A549 (cell line): Measurements from ENCODE around the gene SLC2A6. TPM values are rescaled to one million over a fixed set of nuclear protein-coding genes. Genes with fewer than 3 reads are reported as not detected.

Experiments used
- ATAC-seq, 2 experiments: fragments of 200-7000 bp in 1 of 2; fragments of >200 bp in 1 of 2; cut with Nextera tagmentation in 1 of 2; cut with Tn5 transposase in 1 of 2; 3 replicates each; pipeline versions ENCODE4 v1.8.0 to v1.9.1; 2018 to 2020; ENCODE audit warnings: mild to moderate bottlenecking in 1 of 2, moderate library complexity in 1 of 2
- CTCF ChIA-PET: fragments of 300-600 bp; sonication (Branson Sonifier 250); formaldehyde crosslinking; extraction: SDS; loops from one replicate; lab custom pipeline; 2021; ENCODE audit warnings: antibody characterized with exemption, inconsistent platforms; lab: Yijun Ruan, JAX
- POLR2A ChIA-PET: fragments of 350-600 bp; formaldehyde crosslinking; extraction: SDS; loops from one replicate; lab custom pipeline; 2021; ENCODE audit warnings: antibody characterized with exemption, inconsistent platforms; lab: Yijun Ruan, JAX
- DNase-seq, 2 experiments: peaks; one replicate each; pipeline versions ENCODE4 v3.0.0 to v3.0.0-alpha.2; 2011 to 2016; ENCODE audit warnings: low read depth in 1 of 2, low spot score in 1 of 2
- FAIRE-seq: peaks from 2 replicates; lab custom pipeline; 2011; peaks lifted over from hg19 to GRCh38; lab: Jason Lieb, UNC
- H3K27ac ChIP-seq, 2 experiments: fragments of >200 bp; sonication (Bioruptor Twin); formaldehyde crosslinking; 3 replicates each; pipeline ENCODE4 v1.5.1; 2016 to 2017
- H3K4me1 ChIP-seq: fragments of >200 bp; sonication (Bioruptor Twin); formaldehyde crosslinking; 3 replicates; pipeline ENCODE4 v1.6.1; 2016
- H3K4me2 ChIP-seq: fragments of >200 bp; sonication (Bioruptor Twin); formaldehyde crosslinking; 3 replicates; pipeline ENCODE4 v1.6.1; 2016
- H3K4me3 ChIP-seq: fragments of >200 bp; sonication (Bioruptor Twin); formaldehyde crosslinking; 3 replicates; pipeline ENCODE4 v1.5.1; 2016
- H3K9me3 ChIP-seq: fragments of >200 bp; sonication (Bioruptor Twin); formaldehyde crosslinking; 3 replicates; pipeline ENCODE4 v1.6.1; 2016
- CHD2 ChIP-seq: fragments of 150-350 bp; IDR thresholded peaks from 2 replicates; pipeline ENCODE4 v1.6.1; 2014; ENCODE audit warnings: low read length; ENCODE audit not compliant: partially characterized antibody
- ESRRA ChIP-seq: fragments of 150-350 bp; IDR thresholded peaks from 2 replicates; pipeline ENCODE4 v1.6.1; 2014; ENCODE audit warnings: mild to moderate bottlenecking, low read length, borderline replicate concordance
- FOSL2 ChIP-seq, 2 experiments: fragments of 450-650 bp in 1 of 2; fragments of >200 bp in 1 of 2; sonication (Bioruptor Twin) in 1 of 2; formaldehyde crosslinking; IDR thresholded peaks; 2 replicates each; pipeline versions ENCODE4 v1.5.0 to v1.6.1; 2016 to 2020; ENCODE audit warnings: mild to moderate bottlenecking in 1 of 2, moderate library complexity in 1 of 2
- HOXA7 ChIP-seq: fragments of 250-450 bp; sonication (Bioruptor Pico); IDR thresholded peaks from 2 replicates; pipeline ENCODE4 v1.5.0; 2020; ENCODE audit warnings: mild to moderate bottlenecking, moderate library complexity
- KDM1A ChIP-seq: fragments of 200-600 bp; sonication (generic); IDR thresholded peaks from 2 replicates; pipeline ENCODE4 v1.6.1; 2016; ENCODE audit warnings: low read depth, mild to moderate bottlenecking
- NFE2L2 ChIP-seq: fragments of 150-350 bp; conservative IDR thresholded peaks from 2 replicates; pipeline ENCODE4 v1.6.1; 2014; ENCODE audit warnings: low read length
- PHF8 ChIP-seq: fragments of 200-600 bp; sonication (generic); IDR thresholded peaks from 2 replicates; pipeline ENCODE4 v1.6.1; 2016; ENCODE audit warnings: low read depth, mild to moderate bottlenecking, antibody characterized with exemption, moderate library complexity, borderline replicate concordance
- POLR2A ChIP-seq: IDR thresholded peaks from 2 replicates; pipeline ENCODE4 v1.6.1; 2012; ENCODE audit warnings: mild to moderate bottlenecking, low read length
- POLR2AphosphoS2 ChIP-seq: conservative IDR thresholded peaks from 2 replicates; pipeline ENCODE4 v1.6.1; 2012; ENCODE audit warnings: low read length, improper control_type of control experiment, inconsistent platforms
- RARB ChIP-seq: fragments of 250-450 bp; sonication (Bioruptor Pico); IDR thresholded peaks from 2 replicates; pipeline ENCODE4 v1.8.0; 2021; ENCODE audit warnings: mild to moderate bottlenecking, moderate library complexity
- RCOR1 ChIP-seq: fragments of 150-350 bp; IDR thresholded peaks from 2 replicates; pipeline ENCODE4 v1.6.1; 2014; ENCODE audit warnings: antibody characterized with exemption, low read length, low read depth
- REST ChIP-seq: fragments of 200-600 bp; sonication (generic); IDR thresholded peaks from 2 replicates; pipeline ENCODE4 v1.6.1; 2016; ENCODE audit warnings: antibody characterized with exemption, mild to moderate bottlenecking, moderate library complexity
- RFX5 ChIP-seq: fragments of 450-650 bp; IDR thresholded peaks from 2 replicates; pipeline ENCODE4 v1.7.1; 2014; ENCODE audit warnings: antibody characterized with exemption, mild to moderate bottlenecking, moderate library complexity
- SREBF2 ChIP-seq: fragments of 450-650 bp; IDR thresholded peaks from 2 replicates; pipeline ENCODE4 v1.6.1; 2014; ENCODE audit warnings: mild to moderate bottlenecking, moderate library complexity
- TFCP2L1 ChIP-seq: fragments of 250-450 bp; sonication (Bioruptor Pico); IDR thresholded peaks from 2 replicates; pipeline ENCODE4 v1.5.0; 2021; ENCODE audit warnings: mild to moderate bottlenecking
- ZFP36 ChIP-seq: fragments of 450-650 bp; IDR thresholded peaks from 2 replicates; pipeline ENCODE4 v1.6.1; 2014; ENCODE audit warnings: borderline replicate concordance; ENCODE audit not compliant: partially characterized antibody
- WGBS: methylation state at CpG from one replicate; pipeline ENCODE4 v1.1.6; 2017; ENCODE audit errors: missing lambda C conversion rate; 5-methylcytosine and 5-hydroxymethylcytosine counted together
- polyA plus RNA-seq, 4 experiments: library from polyadenylated mRNA; depleted of rRNA in 3 of 4; stranded (reverse); fragments of >200 nt; fragmentation: RNase III in 1 of 4; extraction: RNeasy Plus Mini Kit Qiagen cat#74134 plus additional on column Dnase treatment in 1 of 4; gene quantifications; 2 replicates in 3 of 4; 3 replicates in 1 of 4; pipeline ENCODE4 v1.2.3, GENCODE V29; 2011 to 2017
- TF ChIP-seq, protein P1 (sequence below): fragments of 250-450 bp; sonication (Bioruptor Pico); IDR thresholded peaks from 2 replicates; pipeline ENCODE4 v1.5.0; 2021; ENCODE audit warnings: mild to moderate bottlenecking, moderate library complexity, borderline replicate concordance
- TF ChIP-seq, protein P2 (sequence below): IDR thresholded peaks from 2 replicates; pipeline ENCODE4 v1.6.1; 2012
- TF ChIP-seq, protein P3 (sequence below): fragments of 250-450 bp; sonication (Bioruptor Pico); IDR thresholded peaks from 2 replicates; pipeline ENCODE4 v1.5.0; 2020; ENCODE audit warnings: low read depth, mild to moderate bottlenecking, moderate library complexity

Gene SLC2A6
- polyA plus RNA-seq, 2 of the 4 experiments (the other 2 are of a cell fraction) = 3.7 to 20.5 TPM

DNA sequence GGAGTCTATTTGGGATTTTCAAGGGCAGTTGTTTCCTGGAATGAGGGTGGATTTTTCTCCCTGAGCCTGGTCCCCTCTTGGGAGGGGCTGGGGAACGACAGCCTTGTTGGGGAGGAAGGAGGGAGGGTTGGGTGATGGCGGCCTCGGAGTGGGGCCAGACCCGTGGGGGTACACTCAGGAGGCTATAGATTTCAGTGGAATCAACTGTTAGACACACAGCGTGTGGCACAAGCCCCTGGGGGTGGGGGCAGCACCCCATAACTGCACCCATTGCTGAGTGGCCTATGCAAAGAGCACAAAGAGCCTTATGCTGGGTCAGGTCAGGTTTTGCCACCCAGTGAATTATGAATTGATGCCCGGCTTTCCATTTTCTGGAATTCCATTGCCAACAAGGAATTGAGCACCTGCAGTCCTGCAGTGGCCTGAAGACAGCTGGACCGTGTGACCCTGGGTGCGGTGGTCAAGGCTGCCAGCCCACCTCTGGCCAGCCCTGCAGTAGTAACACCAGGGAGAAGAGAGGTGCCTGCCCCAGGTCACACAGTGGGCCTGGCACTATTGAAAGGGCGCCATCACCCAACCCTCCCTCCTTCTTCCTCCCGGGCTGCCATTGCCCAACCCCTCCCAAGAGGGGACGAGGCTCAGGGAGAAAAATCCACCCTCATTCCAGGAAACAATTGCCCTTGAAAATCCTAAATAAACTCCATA, 37.5 kb upstream of the SLC2A6 start (continued):
- TF ChIP-seq, protein P1, sequence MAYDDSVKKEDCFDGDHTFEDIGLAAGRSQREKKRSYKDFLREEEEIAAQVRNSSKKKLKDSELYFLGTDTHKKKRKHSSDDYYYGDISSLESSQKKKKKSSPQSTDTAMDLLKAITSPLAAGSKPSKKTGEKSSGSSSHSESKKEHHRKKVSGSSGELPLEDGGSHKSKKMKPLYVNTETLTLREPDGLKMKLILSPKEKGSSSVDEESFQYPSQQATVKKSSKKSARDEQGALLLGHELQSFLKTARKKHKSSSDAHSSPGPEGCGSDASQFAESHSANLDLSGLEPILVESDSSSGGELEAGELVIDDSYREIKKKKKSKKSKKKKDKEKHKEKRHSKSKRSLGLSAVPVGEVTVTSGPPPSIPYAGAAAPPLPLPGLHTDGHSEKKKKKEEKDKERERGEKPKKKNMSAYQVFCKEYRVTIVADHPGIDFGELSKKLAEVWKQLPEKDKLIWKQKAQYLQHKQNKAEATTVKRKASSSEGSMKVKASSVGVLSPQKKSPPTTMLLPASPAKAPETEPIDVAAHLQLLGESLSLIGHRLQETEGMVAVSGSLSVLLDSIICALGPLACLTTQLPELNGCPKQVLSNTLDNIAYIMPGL (CRISPR knock-in tag) = no peak
- TF ChIP-seq ESRRA (no peak), POLR2AphosphoS2 (no peak)

- CTCF ChIA-PET = no interaction called here
- TF ChIP-seq, protein P2, sequence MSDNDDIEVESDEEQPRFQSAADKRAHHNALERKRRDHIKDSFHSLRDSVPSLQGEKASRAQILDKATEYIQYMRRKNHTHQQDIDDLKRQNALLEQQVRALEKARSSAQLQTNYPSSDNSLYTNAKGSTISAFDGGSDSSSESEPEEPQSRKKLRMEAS = no peak
- no peak for TF ChIP-seq FOSL2 (IDR thresholded peaks at IDR 0.05)
- no peak for TF ChIP-seq FOSL2 (CRISPR knock-in tag; IDR thresholded peaks at IDR 0.05)
- TF ChIP-seq NFE2L2 = no peak
- TF ChIP-seq RFX5 = no peak
- TF ChIP-seq PHF8 = no peak
- TF ChIP-seq, protein P3, sequence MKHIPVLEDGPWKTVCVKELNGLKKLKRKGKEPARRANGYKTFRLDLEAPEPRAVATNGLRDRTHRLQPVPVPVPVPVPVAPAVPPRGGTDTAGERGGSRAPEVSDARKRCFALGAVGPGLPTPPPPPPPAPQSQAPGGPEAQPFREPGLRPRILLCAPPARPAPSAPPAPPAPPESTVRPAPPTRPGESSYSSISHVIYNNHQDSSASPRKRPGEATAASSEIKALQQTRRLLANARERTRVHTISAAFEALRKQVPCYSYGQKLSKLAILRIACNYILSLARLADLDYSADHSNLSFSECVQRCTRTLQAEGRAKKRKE (CRISPR knock-in tag) = no peak
- TF ChIP-seq HOXA7 = no peak
- TF ChIP-seq POLR2A = no peak
- TF ChIP-seq TFCP2L1 (CRISPR knock-in tag) = no peak
- TF ChIP-seq CHD2 = no peak
- no peak for TF ChIP-seq REST
- TF ChIP-seq KDM1A = no peak
- TF ChIP-seq RARB (CRISPR knock-in tag) = no peak
- TF ChIP-seq, protein P1 (CRISPR knock-in tag) = no peak
- TF ChIP-seq RCOR1 = no peak
- TF ChIP-seq SREBF2 = no peak
- TF ChIP-seq ZFP36 = no peak
- TF ChIP-seq, all 56 proteins: peak for 0
- POLR2A ChIA-PET = no interaction called here
- WGBS = 81% methylated on average over 10 of the region's 17 CpGs
- ATAC-seq = no peak
- Histone ChIP-seq H3K4me1 (no peaks in the 10 kb centered on the region), H3K4me3 (no peak overlapping the region), H3K9me3 (no peaks in the 10 kb centered on the region), H3K27ac (no peak overlapping the region), H3K4me2 (no peak overlapping the region)
- FAIRE-seq = no peak
- no peak for DNase-seq
Measured at GRCh38 chr9:133515615-133516255, 36.8 kb upstream of the SLC2A6 start.
